IPS-11a (cell line): ENCODE measurements around the gene FCRL3.

Experiments used
- H3K4me3 ChIP-seq: one replicate; pipeline ENCODE4 v1.5.1; 2013; ENCODE audit warnings: low read depth, low read length, control low read depth

The FCRL3 gene

GRCh38 chr1:157682710-157683437, 17.7 kb downstream of the FCRL3 start:
- H3K4me3 ChIP-seq, result no peak overlapping the region

GRCh38 chr1:157678721-157679120, 21.8 kb downstream of the FCRL3 start:
- no peak overlapping the region for H3K4me3 ChIP-seq

GRCh38 chr1:157673008-157673407, 27.6 kb downstream of the FCRL3 start:
- H3K4me3 ChIP-seq, result no peak overlapping the region

GRCh38 chr1:157671895-157672294, 28.7 kb downstream of the FCRL3 start:
- no peak overlapping the region for H3K4me3 ChIP-seq

GRCh38 chr1:157659576-157660247, 40.9 kb downstream of the FCRL3 start:
- no peak overlapping the region for H3K4me3 ChIP-seq

- H3K4me3 ChIP-seq, result no peak overlapping the region
These were observed 42.0 kb downstream of the FCRL3 start for GRCh38 chr1:157658571-157658970.

GRCh38 chr1:157653494-157653873, 47.1 kb downstream of the FCRL3 start:
- no peak overlapping the region for H3K4me3 ChIP-seq

- no peak overlapping the region for H3K4me3 ChIP-seq
These were observed 47.6 kb downstream of the FCRL3 start for GRCh38 chr1:157652859-157653493.

- no peak overlapping the region for H3K4me3 ChIP-seq
These were observed 52.3 kb downstream of the FCRL3 start for GRCh38 chr1:157648317-157648716.

- H3K4me3 ChIP-seq, result no peak overlapping the region
These were observed 54.4 kb downstream of the FCRL3 start for GRCh38 chr1:157646144-157646543.

- no peak overlapping the region for H3K4me3 ChIP-seq
These were observed 59.4 kb downstream of the FCRL3 start for GRCh38 chr1:157641177-157641576.

- no peak overlapping the region for H3K4me3 ChIP-seq
These were observed 60.8 kb downstream of the FCRL3 start for GRCh38 chr1:157639800-157640199.

- H3K4me3 ChIP-seq, result no peak overlapping the region
These were observed 71.8 kb downstream of the FCRL3 start for GRCh38 chr1:157628773-157629172.
